Measurements from ENCODE around the gene MLLT10.

DNA sequence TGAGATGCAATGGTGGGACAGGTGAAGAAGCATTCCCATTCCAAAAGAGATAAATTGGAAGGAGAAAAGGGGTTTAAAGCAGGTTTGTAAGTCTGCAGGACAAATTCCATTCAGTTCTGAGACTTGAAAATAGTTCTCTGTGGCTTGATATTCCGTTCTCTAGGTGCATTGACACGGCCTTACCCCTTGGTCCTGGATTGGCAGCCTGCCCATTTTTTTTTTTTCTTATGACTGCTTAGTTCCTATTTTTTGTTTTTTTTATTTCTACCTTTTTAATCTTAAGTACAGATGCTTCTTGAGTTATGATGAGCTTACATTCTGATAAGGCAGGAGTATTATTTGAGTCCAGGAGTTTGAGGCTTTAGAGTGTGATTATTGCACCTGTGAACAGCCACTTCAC lies 70.6 kb downstream of the MLLT10 start:
- TF ChIP-seq, protein P1, sequence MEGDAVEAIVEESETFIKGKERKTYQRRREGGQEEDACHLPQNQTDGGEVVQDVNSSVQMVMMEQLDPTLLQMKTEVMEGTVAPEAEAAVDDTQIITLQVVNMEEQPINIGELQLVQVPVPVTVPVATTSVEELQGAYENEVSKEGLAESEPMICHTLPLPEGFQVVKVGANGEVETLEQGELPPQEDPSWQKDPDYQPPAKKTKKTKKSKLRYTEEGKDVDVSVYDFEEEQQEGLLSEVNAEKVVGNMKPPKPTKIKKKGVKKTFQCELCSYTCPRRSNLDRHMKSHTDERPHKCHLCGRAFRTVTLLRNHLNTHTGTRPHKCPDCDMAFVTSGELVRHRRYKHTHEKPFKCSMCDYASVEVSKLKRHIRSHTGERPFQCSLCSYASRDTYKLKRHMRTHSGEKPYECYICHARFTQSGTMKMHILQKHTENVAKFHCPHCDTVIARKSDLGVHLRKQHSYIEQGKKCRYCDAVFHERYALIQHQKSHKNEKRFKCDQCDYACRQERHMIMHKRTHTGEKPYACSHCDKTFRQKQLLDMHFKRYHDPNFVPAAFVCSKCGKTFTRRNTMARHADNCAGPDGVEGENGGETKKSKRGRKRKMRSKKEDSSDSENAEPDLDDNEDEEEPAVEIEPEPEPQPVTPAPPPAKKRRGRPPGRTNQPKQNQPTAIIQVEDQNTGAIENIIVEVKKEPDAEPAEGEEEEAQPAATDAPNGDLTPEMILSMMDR (conservative IDR thresholded peaks at IDR 0.05; ENCODE audit: low read depth, low read length): no peak
- TF ChIP-seq EZH2 (IDR thresholded peaks at IDR 0.05; ENCODE audit: borderline replicate concordance, low read depth, low read length, poor library complexity, severe bottlenecking): no peak
